Activated naive CD8-positive, alpha-beta T cell treated with anti-CD3 and anti-CD28 coated beads, Interleukin-2, amount 10 ng/mL, durations not matched to agents 7 days and 5 days (primary cell): Measurements from ENCODE around the gene SMAD7. TPM values are rescaled to one million over a fixed set of nuclear protein-coding genes. Genes with fewer than 3 reads are reported as not detected.

Source experiments
- ATAC-seq: fragments of 150-1000 bp; cut with Tn5 transposase; one replicate; pipeline ENCODE4 v1.10.0; 2021; ENCODE audit warnings: low read depth, moderate library complexity
- POLR2A ChIA-PET: fragments of 350-600 bp; sonication (Branson Sonifier 250); formaldehyde crosslinking; loops from one replicate; lab custom pipeline; 2021; ENCODE audit warnings: antibody characterized with exemption; lab: Charles Lee
- DNase-seq: peaks from one replicate; pipeline ENCODE4 v3.0.0; 2021
- H3K27ac Mint-ChIP-seq: one replicate; pipeline ENCODE4 v1.8.0; 2022; ENCODE audit warnings: mild to moderate bottlenecking, mixed read lengths
- H3K27me3 Mint-ChIP-seq: one replicate; pipeline ENCODE4 v1.8.0; 2022; ENCODE audit warnings: mild to moderate bottlenecking, moderate library complexity, mixed read lengths
- H3K36me3 Mint-ChIP-seq: one replicate; pipeline ENCODE4 v1.8.0; 2021; ENCODE audit warnings: mild to moderate bottlenecking, mixed read lengths
- H3K4me1 Mint-ChIP-seq: one replicate; pipeline ENCODE4 v1.8.0; 2021; ENCODE audit warnings: mixed read lengths
- H3K4me3 Mint-ChIP-seq: one replicate; pipeline ENCODE4 v1.8.0; 2022; ENCODE audit warnings: mild to moderate bottlenecking, moderate library complexity, mixed read lengths
- H3K9me3 Mint-ChIP-seq: one replicate; pipeline ENCODE4 v1.8.0; 2021; ENCODE audit warnings: mixed read lengths
- total RNA-seq, 2 experiments: library from RNA; stranded (reverse); gene quantifications; one replicate each; pipeline ENCODE4 v1.2.3, GENCODE V29; 2021

Gene SMAD7
- total RNA-seq, 2 experiments from 2014 or later, result 26.8 to 30.1 TPM

DNA sequence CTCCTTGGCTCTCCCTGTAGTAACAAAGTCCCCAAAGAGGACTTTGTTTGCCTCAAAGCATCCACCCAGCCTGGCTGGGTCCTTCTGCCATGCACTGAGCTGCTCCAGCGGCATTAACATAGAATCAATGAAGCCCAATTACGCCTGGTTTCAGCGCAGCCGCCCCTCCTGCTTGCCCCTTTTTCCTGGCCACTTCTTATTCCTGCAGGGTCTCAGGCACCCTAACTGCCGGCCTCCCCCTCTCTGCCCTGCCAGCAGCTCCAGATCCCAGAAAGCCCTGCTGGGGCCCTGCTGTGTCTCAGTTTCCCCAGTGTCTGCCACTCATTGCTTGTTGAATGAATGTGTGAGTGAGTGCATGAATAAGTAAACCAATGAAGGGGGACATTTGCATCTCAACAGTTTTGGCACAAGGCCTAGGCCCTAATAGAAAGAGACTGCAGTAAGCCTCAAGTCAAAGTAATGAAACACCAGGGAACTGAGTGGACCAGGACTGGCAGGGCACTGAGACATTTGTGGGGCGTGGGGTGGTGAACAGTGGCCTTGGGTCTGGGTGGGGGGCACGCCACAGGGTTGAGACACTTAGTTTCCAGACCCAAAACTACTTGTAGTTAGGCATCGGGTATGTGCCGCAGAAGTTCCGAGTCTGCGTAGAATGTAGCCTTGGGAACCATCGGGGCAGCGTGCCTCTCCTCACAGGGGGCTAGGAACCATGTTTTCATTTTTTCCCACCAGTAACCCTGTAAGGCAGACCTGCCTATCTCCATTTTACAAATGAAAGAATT, 60.6 kb downstream of the SMAD7 start:
- Mint-ChIP-seq H3K9me3 (no peaks in the 10 kb centered on the region), H3K27ac (peak overlapping the region; percentile 64), H3K27me3 (no peaks in the 10 kb centered on the region), H3K4me3 (no peak overlapping the region), H3K4me1 (peaks cover 6% of the 10 kb centered on the region), H3K36me3 (no peaks in the 10 kb centered on the region)
- no peak for ATAC-seq
- no peak for DNase-seq
- POLR2A ChIA-PET, result no interaction called here

- no peaks in the 10 kb centered on the region for H3K9me3 Mint-ChIP-seq
- POLR2A ChIA-PET, result no interaction called here
These were observed 61.4 kb downstream of the SMAD7 start for GRCh38 chr18:48889115-48889941.

GRCh38 chr18:48888773-48889080, 62.0 kb downstream of the SMAD7 start:
- Mint-ChIP-seq H3K9me3 (no peaks in the 10 kb centered on the region), H3K36me3 (no peaks in the 10 kb centered on the region), H3K27me3 (no peaks in the 10 kb centered on the region), H3K4me3 (no peak overlapping the region), H3K4me1 (peaks cover 2% of the 10 kb centered on the region), H3K27ac (no peak overlapping the region)
- ATAC-seq (no peak), DNase-seq (no peak)
- POLR2A ChIA-PET, result no interaction called here

More at GRCh38 chr18:48889115-48889941, 61.4 kb downstream of the SMAD7 start:
- no peaks in the 10 kb centered on the region for H3K27me3 Mint-ChIP-seq
- H3K4me3 Mint-ChIP-seq, result no peak overlapping the region
- DNase-seq, result peak; percentile 19
- H3K4me1 Mint-ChIP-seq, result peaks cover 2% of the 10 kb centered on the region
- peak overlapping the region; percentile 64 for H3K27ac Mint-ChIP-seq
- no peak for ATAC-seq
- H3K36me3 Mint-ChIP-seq, result no peaks in the 10 kb centered on the region

- Mint-ChIP-seq H3K36me3 (no peaks in the 10 kb centered on the region), H3K27me3 (no peaks in the 10 kb centered on the region), H3K4me3 (no peak overlapping the region), H3K27ac (no peak overlapping the region), H3K4me1 (peaks cover 2% of the 10 kb centered on the region), H3K9me3 (no peaks in the 10 kb centered on the region)
- ATAC-seq (no peak), DNase-seq (no peak)
- POLR2A ChIA-PET, result no interaction called here
These were observed 62.6 kb downstream of the SMAD7 start for GRCh38 chr18:48887905-48888772.

GRCh38 chr18:48887294-48887904, 63.4 kb downstream of the SMAD7 start:
- Mint-ChIP-seq H3K36me3 (no peaks in the 10 kb centered on the region), H3K27ac (peak overlapping the region; percentile 61), H3K4me1 (no peaks in the 10 kb centered on the region), H3K27me3 (no peaks in the 10 kb centered on the region), H3K9me3 (no peaks in the 10 kb centered on the region), H3K4me3 (no peak overlapping the region)
- ATAC-seq (no peak), DNase-seq (peak; percentile 11)
- POLR2A ChIA-PET, result no interaction called here

- Mint-ChIP-seq H3K4me1 (no peaks in the 10 kb centered on the region), H3K4me3 (no peak overlapping the region), H3K27ac (peak overlapping the region; percentile 61), H3K36me3 (no peaks in the 10 kb centered on the region), H3K9me3 (no peaks in the 10 kb centered on the region), H3K27me3 (no peaks in the 10 kb centered on the region)
- no peak for ATAC-seq
- DNase-seq, result peak; percentile 13
- POLR2A ChIA-PET, result interaction anchor here (0.7 kb wide), 1 partner anchor 66 kb away, joined by 3 read pairs; no protein-coding TSS in a partner anchor
These were observed 64.1 kb downstream of the SMAD7 start for GRCh38 chr18:48886520-48887293.

DNA sequence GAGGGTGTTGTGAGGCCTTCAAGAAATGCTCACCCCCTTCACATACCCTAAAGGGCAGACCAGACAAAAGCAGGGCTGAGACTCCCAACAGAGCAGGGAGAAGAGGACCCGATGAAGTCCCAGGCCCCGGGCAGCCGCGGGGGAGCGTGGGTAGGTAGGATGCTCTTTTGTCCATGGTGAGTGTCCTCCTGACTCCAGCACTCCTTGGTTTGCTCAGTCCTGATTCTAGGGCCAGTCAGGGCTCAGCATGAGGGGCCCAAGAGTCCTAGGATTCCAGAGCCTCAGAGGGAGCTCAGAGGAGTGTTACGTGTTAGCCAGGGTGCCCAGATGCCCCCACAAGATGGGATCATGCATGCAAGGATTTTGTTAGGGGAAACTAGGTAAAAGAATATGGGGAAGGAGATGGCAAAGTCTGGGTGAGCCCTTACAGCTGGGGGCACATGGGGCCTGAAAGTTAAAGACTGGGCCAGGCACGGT, 64.8 kb downstream of the SMAD7 start:
- Mint-ChIP-seq H3K27ac (peak overlapping the region; percentile 59), H3K36me3 (no peaks in the 10 kb centered on the region), H3K4me3 (no peak overlapping the region), H3K9me3 (no peaks in the 10 kb centered on the region), H3K27me3 (no peaks in the 10 kb centered on the region), H3K4me1 (peaks cover 2% of the 10 kb centered on the region)
- no peak for ATAC-seq
- POLR2A ChIA-PET, result interaction anchor here (0.7 kb wide), 1 partner anchor 66 kb away, joined by 3 read pairs; no protein-coding TSS in a partner anchor
- DNase-seq, result peak; percentile 24

GRCh38 chr18:48885266-48885923, 65.4 kb downstream of the SMAD7 start:
- Mint-ChIP-seq H3K27me3 (no peaks in the 10 kb centered on the region), H3K9me3 (no peaks in the 10 kb centered on the region), H3K4me3 (no peak overlapping the region), H3K27ac (peak overlapping the region; percentile 59), H3K4me1 (peaks cover 7% of the 10 kb centered on the region), H3K36me3 (no peaks in the 10 kb centered on the region)
- no peak for ATAC-seq
- POLR2A ChIA-PET, result no interaction called here
- peak; percentile 22 for DNase-seq

- no peak for ATAC-seq
- no peaks in the 10 kb centered on the region for H3K36me3 Mint-ChIP-seq
- POLR2A ChIA-PET, result no interaction called here
These were observed 66.0 kb downstream of the SMAD7 start for GRCh38 chr18:48884771-48885170.

GRCh38 chr18:48884306-48884705, 66.5 kb downstream of the SMAD7 start:
- Mint-ChIP-seq H3K27me3 (no peaks in the 10 kb centered on the region), H3K4me3 (no peak overlapping the region), H3K9me3 (no peaks in the 10 kb centered on the region), H3K4me1 (peaks cover 13% of the 10 kb centered on the region), H3K27ac (no peak overlapping the region), H3K36me3 (no peaks in the 10 kb centered on the region)
- no peak for DNase-seq
- POLR2A ChIA-PET, result no interaction called here
- ATAC-seq, result no peak

More at GRCh38 chr18:48884771-48885170, 66.0 kb downstream of the SMAD7 start:
- DNase-seq, result no peak
- no peaks in the 10 kb centered on the region for H3K27me3 Mint-ChIP-seq
- H3K4me3 Mint-ChIP-seq, result no peak overlapping the region
- no peaks in the 10 kb centered on the region for H3K9me3 Mint-ChIP-seq
- no peak overlapping the region for H3K27ac Mint-ChIP-seq
- peaks cover 13% of the 10 kb centered on the region for H3K4me1 Mint-ChIP-seq

GRCh38 chr18:48882379-48882778, 68.4 kb downstream of the SMAD7 start:
- peaks cover 4% of the 10 kb centered on the region for H3K27me3 Mint-ChIP-seq
- DNase-seq, result no peak
- no peak for ATAC-seq
- H3K4me3 Mint-ChIP-seq, result no peak overlapping the region
- POLR2A ChIA-PET, result no interaction called here
- no peaks in the 10 kb centered on the region for H3K36me3 Mint-ChIP-seq
- peaks cover 13% of the 10 kb centered on the region for H3K4me1 Mint-ChIP-seq
- no peak overlapping the region for H3K27ac Mint-ChIP-seq
- no peaks in the 10 kb centered on the region for H3K9me3 Mint-ChIP-seq

GRCh38 chr18:48880931-48881330, 69.8 kb downstream of the SMAD7 start:
- Mint-ChIP-seq H3K9me3 (no peaks in the 10 kb centered on the region), H3K36me3 (no peaks in the 10 kb centered on the region), H3K4me3 (no peak overlapping the region), H3K27ac (no peak overlapping the region), H3K27me3 (peaks cover 8% of the 10 kb centered on the region), H3K4me1 (peaks cover 13% of the 10 kb centered on the region)
- ATAC-seq (peak; percentile 14), DNase-seq (no peak)
- POLR2A ChIA-PET, result interaction anchor here (0.5 to 0.7 kb wide), 3 partner anchors 32 to 762 kb away, joined by 3 read pairs; no protein-coding TSS in a partner anchor
